ENCODE results near the gene SP4.
"Not testable (repeated sequence)": the region's sequence is repeated elsewhere in the genome, so short reads cannot be mapped to it uniquely, and the experiment has no call there.

The SP4 gene

GRCh38 chr7:21526007-21526406 lies 98.1 kb downstream of the SP4 start:
- DNase-seq (ENCODE audit: low spot score): no peak

- DNase-seq (ENCODE audit: low spot score): no peak
These were observed 98.6 kb downstream of the SP4 start for GRCh38 chr7:21526448-21526847.

GRCh38 chr7:21532485-21532884 lies 104.6 kb downstream of the SP4 start:
- not testable (repeated sequence) for DNase-seq (ENCODE audit: low spot score)

GRCh38 chr7:21533646-21534045 lies 105.8 kb downstream of the SP4 start:
- DNase-seq (ENCODE audit: low spot score): not testable (repeated sequence)

- not testable (repeated sequence) for DNase-seq (ENCODE audit: low spot score)
These were observed 108.7 kb downstream of the SP4 start for GRCh38 chr7:21536445-21537118.

- DNase-seq (ENCODE audit: low spot score): no peak
These were observed 111.1 kb downstream of the SP4 start for GRCh38 chr7:21538936-21539495.

- DNase-seq (ENCODE audit: low spot score): peak; percentile 7
These were observed 115.1 kb downstream of the SP4 start, which contains the start of gene DNAH11 for GRCh38 chr7:21542891-21543527. TSS of gene DNAH11 (plus strand) at chr7:21543039. CDS start at chr7:21543246, 207 bp downstream.

- DNase-seq (ENCODE audit: low spot score): no peak
These were observed 115.8 kb downstream of the SP4 start for GRCh38 chr7:21543528-21544302.

GRCh38 chr7:21544303-21544656 lies 116.4 kb downstream of the SP4 start:
- no peak for DNase-seq (ENCODE audit: low spot score)

- no peak for DNase-seq (ENCODE audit: low spot score)
These were observed 116.8 kb downstream of the SP4 start for GRCh38 chr7:21544715-21545114.

GRCh38 chr7:21547501-21547900 lies 119.6 kb downstream of the SP4 start:
- DNase-seq (ENCODE audit: low spot score): no peak

GRCh38 chr7:21548491-21548890 lies 120.6 kb downstream of the SP4 start:
- DNase-seq (ENCODE audit: low spot score): no peak

- no peak for DNase-seq (ENCODE audit: low spot score)
These were observed 122.2 kb downstream of the SP4 start for GRCh38 chr7:21550076-21550475.

GRCh38 chr7:21550821-21551531 lies 123.1 kb downstream of the SP4 start:
- no peak for DNase-seq (ENCODE audit: low spot score)

GRCh38 chr7:21562385-21562784 lies 134.5 kb downstream of the SP4 start:
- DNase-seq (ENCODE audit: low spot score): no peak

Data from germinal center (tissue), 1 donor.